Brain microvascular endothelial cell (primary cell): ENCODE measurements around the gene CFAP251.
A peak's percentile ranks its signal among the peaks of the same experiment; 100 is the strongest.

ENCODE experiments used
- DNase-seq: peaks from one replicate; pipeline ENCODE4 v3.0.0-alpha.2; 2020
- H3K27ac ChIP-seq: fragments of 250-450 bp; sonication (Bioruptor Pico); 2 replicates; pipeline ENCODE4 v1.5.1; 2020; ENCODE audit warnings: mild to moderate bottlenecking, moderate library complexity
- H3K27me3 ChIP-seq: fragments of 250-450 bp; sonication (Bioruptor Pico); replicated peaks from 2 replicates; pipeline ENCODE4 v1.5.1; 2020; ENCODE audit warnings: mild to moderate bottlenecking
- H3K36me3 ChIP-seq: fragments of 250-450 bp; sonication (Bioruptor Pico); replicated peaks from 2 replicates; pipeline ENCODE4 v1.5.1; 2020; ENCODE audit warnings: mild to moderate bottlenecking
- H3K4me3 ChIP-seq: 2 replicates; pipeline ENCODE4 v1.5.1; 2011; ENCODE audit warnings: low read depth, mild to moderate bottlenecking, control low read depth, low read length, moderate library complexity
- in situ Hi-C: cut with HindIII; loops from 2 replicates; pipeline ENCODE4 v1.10.0; 2017; ENCODE audit warnings: low sequenced_read_pairs, low pct_ligation_motif_present
- TF ChIP-seq, protein P1 (sequence below): IDR thresholded peaks from 2 replicates; pipeline ENCODE4 v1.5.1; 2011; ENCODE audit warnings: low read depth, mild to moderate bottlenecking, moderate library complexity, low read length, control low read depth, inconsistent platforms; ENCODE audit errors: missing control alignments

CFAP251 gene

DNA sequence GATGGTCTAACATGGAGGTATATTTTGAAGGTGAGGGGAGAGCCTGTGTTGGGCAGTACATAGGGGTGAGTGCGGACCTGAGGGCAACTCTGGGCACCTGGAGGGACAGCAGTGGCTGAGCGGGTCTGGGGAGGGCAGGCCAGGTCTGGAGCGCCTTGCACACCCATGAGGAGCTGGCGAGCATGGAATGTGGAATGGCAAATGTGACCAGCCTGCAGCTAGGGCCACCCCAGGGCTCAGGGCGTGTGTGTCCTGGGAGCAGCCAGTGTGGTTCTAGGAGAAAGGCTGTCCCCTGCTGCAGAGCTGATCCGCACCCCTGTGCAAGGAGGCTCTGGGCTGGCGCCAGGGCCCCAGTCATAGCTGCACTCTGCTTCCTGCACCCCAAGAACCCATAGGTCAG is 127.8 kb downstream of the CFAP251 start:
- Histone ChIP-seq H3K27me3 (no peaks in the 10 kb centered on the region), H3K36me3 (no peaks in the 10 kb centered on the region), H3K27ac (no peak overlapping the region), H3K4me3 (no peak overlapping the region)
- in situ Hi-C loops, result no loop called here
- TF ChIP-seq, protein P1, sequence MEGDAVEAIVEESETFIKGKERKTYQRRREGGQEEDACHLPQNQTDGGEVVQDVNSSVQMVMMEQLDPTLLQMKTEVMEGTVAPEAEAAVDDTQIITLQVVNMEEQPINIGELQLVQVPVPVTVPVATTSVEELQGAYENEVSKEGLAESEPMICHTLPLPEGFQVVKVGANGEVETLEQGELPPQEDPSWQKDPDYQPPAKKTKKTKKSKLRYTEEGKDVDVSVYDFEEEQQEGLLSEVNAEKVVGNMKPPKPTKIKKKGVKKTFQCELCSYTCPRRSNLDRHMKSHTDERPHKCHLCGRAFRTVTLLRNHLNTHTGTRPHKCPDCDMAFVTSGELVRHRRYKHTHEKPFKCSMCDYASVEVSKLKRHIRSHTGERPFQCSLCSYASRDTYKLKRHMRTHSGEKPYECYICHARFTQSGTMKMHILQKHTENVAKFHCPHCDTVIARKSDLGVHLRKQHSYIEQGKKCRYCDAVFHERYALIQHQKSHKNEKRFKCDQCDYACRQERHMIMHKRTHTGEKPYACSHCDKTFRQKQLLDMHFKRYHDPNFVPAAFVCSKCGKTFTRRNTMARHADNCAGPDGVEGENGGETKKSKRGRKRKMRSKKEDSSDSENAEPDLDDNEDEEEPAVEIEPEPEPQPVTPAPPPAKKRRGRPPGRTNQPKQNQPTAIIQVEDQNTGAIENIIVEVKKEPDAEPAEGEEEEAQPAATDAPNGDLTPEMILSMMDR, result no peak
- DNase-seq, result no peak

DNA sequence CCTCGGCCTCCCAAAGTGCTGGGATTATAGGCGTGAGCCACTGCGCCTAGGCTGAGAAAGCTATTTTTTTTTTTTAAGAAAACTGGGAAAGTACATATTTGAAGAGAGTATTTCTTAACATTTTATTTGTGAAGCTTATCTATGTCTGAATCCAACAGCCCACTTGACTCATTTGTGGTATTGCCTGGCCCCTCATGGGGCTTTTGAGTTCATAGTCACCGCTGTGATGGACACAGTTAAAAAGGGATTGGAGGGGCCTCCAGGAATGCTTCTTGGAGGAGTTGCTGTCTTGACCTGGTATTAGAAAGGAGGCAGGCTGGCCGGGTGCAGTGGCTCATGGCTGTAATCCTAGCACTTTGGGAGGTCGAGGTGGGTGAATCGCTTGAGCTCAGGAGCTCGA is 129.8 kb downstream of the CFAP251 start:
- TF ChIP-seq, protein P1, result no peak
- no peaks in the 10 kb centered on the region for H3K36me3 ChIP-seq

DNA sequence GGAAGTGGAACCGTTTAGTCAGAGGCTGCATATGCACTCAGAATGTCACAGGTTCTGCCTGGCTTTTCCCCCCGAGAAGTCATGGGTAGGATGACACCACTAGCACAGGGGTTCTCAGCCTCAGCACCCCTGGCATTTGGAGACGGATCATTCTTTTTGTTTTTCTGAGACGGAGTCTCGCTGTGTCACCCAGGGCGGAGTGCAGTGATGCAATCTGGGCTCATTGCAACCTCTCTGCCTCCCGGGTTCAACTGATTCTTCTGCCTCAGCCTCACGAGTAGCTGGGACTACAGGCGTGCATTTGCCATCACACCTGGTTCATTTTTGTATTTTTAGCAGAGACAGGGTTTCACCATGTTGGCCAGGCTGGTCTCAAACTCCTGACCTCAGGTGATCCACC is 131.4 kb downstream of the CFAP251 start:
- Histone ChIP-seq H3K27ac (no peak overlapping the region), H3K27me3 (no peaks in the 10 kb centered on the region), H3K4me3 (no peak overlapping the region), H3K36me3 (no peaks in the 10 kb centered on the region)
- in situ Hi-C loops, result no loop called here
- TF ChIP-seq, protein P1, result no peak
- DNase-seq, result no peak

More for the DNA sequence above, 129.8 kb downstream of the CFAP251 start:
- in situ Hi-C loops, result no loop called here
- H3K4me3 ChIP-seq, result no peak overlapping the region
- peak; percentile 89 for DNase-seq
- no peaks in the 10 kb centered on the region for H3K27me3 ChIP-seq
- peak overlapping the region; percentile 34 for H3K27ac ChIP-seq

DNA sequence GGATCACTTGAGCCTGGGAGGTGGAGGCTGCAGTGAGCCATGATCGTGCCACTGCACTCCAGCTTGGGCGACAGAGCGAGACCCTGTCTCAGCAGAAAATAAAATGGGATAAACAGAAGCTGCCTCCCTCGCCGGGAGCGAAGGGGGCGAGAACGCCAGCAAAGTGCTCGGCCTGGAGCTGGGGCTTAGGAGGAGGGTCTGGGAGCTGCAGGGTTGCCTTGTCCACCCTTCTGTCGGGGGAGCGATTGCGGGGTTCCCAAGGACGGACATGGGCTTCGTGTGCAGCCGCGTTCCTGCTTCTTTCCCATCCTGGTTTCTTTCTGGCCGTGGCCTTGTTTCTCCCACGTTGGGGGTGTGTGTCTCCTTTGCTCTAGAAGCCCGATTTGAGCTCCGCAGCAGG is 132.3 kb downstream of the CFAP251 start:
- in situ Hi-C loops, result no loop called here
- TF ChIP-seq, protein P1, result no peak
- Histone ChIP-seq H3K27me3 (no peaks in the 10 kb centered on the region), H3K27ac (peak overlapping the region; percentile 17), H3K36me3 (peaks cover 6% of the 10 kb centered on the region), H3K4me3 (no peak overlapping the region)
- no peak for DNase-seq

DNA sequence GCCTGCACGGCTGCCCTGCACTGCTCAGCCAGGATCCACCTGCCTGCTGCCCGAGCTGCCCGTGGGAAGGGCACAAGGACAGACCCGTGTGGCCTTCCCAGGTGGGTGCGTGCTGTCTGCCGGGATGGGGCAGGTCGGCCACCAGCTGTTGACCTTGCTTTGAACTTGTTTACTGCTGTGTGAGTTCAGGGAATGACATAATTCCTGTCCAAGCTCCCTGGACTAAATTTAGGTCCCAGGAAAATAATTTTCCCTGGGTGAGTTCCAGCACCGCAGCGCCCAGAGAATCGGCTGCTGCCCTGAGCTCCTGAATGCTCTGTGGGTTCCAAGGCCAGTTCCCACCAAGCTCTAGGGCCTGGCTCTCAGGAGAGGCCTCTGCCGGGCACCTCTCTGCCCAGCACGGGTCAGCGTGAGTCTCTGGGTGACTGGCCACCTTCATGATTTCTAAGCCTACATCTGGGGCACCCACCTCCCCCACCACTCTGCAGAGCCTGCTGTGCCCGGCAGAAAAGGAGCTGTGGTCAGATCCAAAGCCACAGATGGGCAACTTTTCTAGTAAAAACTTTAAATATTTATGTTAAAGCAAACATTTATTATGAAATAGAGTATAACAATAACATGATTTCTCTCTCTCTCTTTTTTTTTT is 133.0 kb downstream of the CFAP251 start:
- Histone ChIP-seq H3K27me3 (no peaks in the 10 kb centered on the region), H3K4me3 (no peak overlapping the region), H3K27ac (peak overlapping the region; percentile 17), H3K36me3 (peaks cover 6% of the 10 kb centered on the region)
- peak; percentile 32 for DNase-seq
- in situ Hi-C loops, result no loop called here
- TF ChIP-seq, protein P1, result no peak

DNA sequence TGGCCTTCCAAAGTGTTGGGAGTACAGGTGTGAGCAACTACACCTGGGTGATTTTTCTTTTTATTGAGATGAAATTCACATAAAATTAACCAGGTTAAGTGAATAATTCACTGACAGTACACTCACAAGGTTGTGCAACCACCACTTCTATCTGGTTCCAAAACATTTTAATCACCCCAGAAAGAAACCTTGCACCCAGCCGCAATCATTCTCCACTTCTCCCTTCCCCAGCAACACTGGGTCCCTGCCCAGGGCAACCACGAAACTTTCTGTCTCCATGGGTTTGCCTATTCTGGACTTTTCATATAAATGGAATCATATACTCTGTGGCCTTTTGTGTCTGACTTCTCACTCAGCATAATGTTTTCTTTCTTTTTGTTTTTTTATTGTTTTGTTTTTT is 133.9 kb downstream of the CFAP251 start:
- in situ Hi-C loops, result no loop called here
- H3K36me3 ChIP-seq, result peaks cover 6% of the 10 kb centered on the region
- no peak for DNase-seq
- TF ChIP-seq, protein P1, result no peak
- H3K4me3 ChIP-seq, result no peak overlapping the region
- no peak overlapping the region for H3K27ac ChIP-seq
- H3K27me3 ChIP-seq, result no peaks in the 10 kb centered on the region
